22Rv1 (cell line): ENCODE results near the gene C12orf42.

Experiments
- H3K27ac ChIP-seq: fragments of 450-650 bp; 2 replicates; pipeline ENCODE4 v1.5.1; 2017
- ZFX ChIP-seq: fragments of 450-650 bp; IDR thresholded peaks from 2 replicates; pipeline ENCODE4 v1.6.1; 2017; ENCODE audit warnings: antibody characterized with exemption, borderline replicate concordance
- TF ChIP-seq, protein P1 (sequence below): fragments of 450-650 bp; IDR thresholded peaks from 2 replicates; pipeline ENCODE4 v1.5.1; 2017; ENCODE audit warnings: mild to moderate bottlenecking

The C12orf42 gene

DNA sequence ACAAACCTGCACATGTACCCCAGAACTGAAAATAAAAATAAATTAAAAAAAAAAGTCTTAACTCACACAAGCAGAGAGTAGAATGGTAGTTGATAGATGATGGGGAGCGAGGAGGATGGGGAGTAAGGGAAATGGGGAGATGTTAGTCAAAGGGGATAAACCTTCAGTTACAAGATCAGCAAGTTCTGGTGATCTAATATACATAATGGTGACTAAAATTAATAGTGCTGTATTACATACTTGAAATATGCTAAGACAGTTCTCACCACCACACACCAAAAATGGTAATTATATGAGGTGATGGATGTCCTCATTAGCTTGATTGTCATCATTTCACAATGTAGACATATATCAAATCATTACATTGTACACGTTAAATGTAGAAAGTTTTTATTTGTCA lies 3.2 kb upstream of the C12orf42 start:
- no peak overlapping the region for H3K27ac ChIP-seq
- TF ChIP-seq ZFX: no peak
- TF ChIP-seq, protein P1, sequence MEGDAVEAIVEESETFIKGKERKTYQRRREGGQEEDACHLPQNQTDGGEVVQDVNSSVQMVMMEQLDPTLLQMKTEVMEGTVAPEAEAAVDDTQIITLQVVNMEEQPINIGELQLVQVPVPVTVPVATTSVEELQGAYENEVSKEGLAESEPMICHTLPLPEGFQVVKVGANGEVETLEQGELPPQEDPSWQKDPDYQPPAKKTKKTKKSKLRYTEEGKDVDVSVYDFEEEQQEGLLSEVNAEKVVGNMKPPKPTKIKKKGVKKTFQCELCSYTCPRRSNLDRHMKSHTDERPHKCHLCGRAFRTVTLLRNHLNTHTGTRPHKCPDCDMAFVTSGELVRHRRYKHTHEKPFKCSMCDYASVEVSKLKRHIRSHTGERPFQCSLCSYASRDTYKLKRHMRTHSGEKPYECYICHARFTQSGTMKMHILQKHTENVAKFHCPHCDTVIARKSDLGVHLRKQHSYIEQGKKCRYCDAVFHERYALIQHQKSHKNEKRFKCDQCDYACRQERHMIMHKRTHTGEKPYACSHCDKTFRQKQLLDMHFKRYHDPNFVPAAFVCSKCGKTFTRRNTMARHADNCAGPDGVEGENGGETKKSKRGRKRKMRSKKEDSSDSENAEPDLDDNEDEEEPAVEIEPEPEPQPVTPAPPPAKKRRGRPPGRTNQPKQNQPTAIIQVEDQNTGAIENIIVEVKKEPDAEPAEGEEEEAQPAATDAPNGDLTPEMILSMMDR: no peak

DNA sequence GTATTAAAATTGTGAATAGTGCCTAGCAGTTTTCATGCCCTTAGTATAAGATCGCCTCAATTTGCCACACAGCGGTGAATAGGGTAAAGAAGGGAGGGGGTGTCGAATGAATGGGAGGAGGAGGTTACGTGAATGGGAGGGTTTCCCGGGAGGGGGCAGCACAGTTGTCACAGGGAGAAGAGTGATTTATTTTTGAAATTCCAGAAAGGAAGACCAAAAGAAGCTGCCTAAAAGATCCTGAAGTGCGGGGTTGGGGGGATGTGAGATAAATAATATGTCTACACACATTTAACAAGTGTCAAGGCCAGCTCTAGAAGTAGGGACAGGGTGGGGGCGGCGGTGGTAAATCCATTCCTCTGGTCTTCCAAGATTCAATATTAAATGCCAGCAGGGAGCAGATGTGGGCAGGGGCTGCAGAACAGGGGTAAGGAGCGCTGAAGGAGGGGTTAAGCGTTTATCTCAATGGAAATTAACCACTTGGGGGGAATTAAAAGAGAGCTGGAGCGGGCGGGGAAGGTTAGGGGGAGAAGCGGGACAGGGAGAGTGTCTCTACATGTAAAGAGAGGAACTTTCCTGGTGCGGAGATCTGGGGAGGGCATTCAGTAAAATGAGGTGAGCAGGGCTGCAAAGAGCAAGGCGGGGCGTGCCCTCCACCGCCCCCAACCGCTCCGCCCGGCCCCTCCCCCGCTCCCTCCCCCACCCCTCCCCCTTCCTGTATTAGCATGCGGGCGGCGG lies 867 bp downstream of the C12orf42 start:
- TF ChIP-seq, protein P1: no peak
- no peak for TF ChIP-seq ZFX
- no peak overlapping the region for H3K27ac ChIP-seq

DNA sequence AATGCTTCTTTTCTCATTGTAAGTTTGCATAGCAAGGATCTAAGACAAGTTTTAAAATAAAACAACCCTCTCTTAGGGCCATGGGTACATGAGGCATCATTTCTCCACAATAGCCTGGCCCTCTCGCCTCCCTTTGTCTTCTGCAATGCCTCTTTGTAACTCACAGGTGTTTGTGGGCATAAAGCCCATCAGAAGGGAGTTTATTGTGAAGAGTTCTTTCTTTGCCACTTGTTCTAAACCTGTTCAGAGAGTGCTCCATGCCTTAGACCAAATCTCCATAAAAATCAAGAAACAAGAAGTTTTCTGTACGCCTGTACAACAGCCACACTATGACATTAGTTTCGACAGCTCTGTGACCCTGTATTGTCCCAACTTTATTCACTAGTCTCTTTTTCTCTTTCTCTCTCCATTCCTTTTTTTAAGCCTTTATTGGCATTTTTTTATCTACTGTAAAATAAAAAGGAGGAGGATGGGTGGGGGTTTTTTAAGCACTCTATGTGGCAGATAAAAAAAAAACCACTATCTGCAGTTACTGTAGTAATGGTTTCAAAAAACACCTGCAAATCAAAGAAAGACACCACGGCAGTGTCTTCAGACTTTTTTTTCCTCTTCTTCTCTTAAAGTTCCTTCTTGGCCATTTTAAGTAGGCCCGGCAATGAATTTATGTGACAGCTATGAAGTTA lies 1.6 kb downstream of the C12orf42 start:
- TF ChIP-seq, protein P1: no peak
- no peak for TF ChIP-seq ZFX
- H3K27ac ChIP-seq: no peak overlapping the region

DNA sequence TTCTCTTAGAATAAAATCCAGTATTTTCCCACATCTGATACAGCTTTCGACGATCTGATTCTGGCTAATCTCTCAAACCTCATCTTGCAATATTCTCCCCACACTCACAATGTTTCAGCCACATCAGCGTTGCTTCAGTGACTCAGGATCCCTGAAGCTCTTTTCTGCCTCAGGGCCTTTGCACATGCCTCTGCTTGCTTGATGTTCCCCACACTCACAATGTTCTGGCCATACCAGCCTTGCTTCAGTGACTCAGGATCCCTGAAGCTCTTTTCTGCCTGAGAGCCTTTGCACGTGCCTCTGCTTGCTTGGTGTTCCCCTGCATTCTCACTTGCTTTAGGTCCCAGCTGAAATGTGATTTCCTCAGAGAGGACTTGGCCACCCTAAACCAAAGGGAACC lies 2.6 kb downstream of the C12orf42 start:
- H3K27ac ChIP-seq: no peak overlapping the region
- no peak for TF ChIP-seq ZFX
- TF ChIP-seq, protein P1: no peak

DNA sequence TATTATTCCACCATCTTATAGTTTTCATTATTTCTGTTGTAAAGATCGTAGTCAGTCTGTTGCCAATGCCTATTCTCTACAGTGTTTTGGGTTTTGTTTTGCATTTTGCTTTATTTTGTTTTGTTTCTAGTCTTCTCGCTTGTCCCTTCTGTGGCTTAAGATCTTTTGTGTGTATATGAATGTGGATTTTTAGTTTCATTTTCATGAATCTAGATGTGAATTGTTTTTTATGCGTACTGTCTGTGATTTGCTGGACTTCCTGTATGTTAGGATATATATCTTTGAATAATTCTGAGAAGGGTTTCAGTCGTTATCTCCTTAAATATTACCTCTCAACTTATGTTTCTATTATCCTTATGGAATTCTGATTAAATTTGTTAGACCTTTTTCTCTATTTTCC lies 13.4 kb downstream of the C12orf42 start:
- TF ChIP-seq, protein P1: no peak
- no peak for TF ChIP-seq ZFX
- no peak overlapping the region for H3K27ac ChIP-seq

DNA sequence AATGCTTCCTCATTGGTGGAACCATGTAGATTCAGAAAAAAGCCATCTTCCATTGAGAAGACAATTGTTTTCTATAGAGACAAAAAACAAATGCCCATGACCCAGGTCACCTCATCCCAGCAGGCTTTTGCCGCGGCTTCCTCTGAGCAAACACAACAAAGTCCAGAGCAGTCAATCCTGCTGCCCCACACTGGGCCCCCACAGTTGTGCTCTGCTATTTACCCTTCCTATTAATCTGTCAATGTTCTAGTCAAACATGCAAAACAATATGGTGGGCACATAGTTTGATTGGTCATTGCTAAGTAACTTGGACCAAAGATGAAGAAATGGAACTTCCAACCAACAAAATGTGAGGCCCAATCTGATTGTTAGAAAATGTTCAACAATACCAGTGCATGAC lies 20.7 kb downstream of the C12orf42 start:
- TF ChIP-seq, protein P1: no peak
- no peak for TF ChIP-seq ZFX
- no peak overlapping the region for H3K27ac ChIP-seq

DNA sequence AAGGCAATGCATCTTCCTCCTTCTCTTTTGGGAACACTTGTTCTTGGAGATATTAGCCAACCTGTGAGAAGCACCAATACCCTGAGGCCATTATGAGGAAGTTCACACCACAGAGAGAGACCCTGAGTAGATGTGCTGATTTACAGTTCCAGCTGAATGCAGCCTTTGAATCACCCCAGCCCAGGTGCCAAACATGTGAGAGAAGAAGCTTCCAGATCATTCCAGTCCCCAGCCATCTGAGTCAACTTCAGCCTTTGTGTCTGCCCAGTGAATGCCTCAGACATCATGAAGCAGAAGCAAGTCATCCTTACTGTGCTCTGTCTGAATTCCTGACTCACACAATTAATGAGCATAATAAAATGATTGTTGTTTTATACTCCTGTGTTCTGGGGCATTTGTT lies 25.1 kb downstream of the C12orf42 start:
- no peak overlapping the region for H3K27ac ChIP-seq
- TF ChIP-seq, protein P1: no peak
- no peak for TF ChIP-seq ZFX
